Non-pigmented ciliary epithelial cell (primary cell): ENCODE measurements around the gene GAPDHS.

Source experiments
- DNase-seq: peaks from one replicate; pipeline ENCODE4 v3.0.0-alpha.2; 2010; ENCODE audit warnings: low read depth

The GAPDHS gene

GRCh38 chr19:35511337-35511736, 21.9 kb upstream of the GAPDHS start:
- no peak for DNase-seq

- DNase-seq: no peak
These were observed 20.2 kb upstream of the GAPDHS start for GRCh38 chr19:35512831-35513627.

GRCh38 chr19:35513628-35514281, 19.5 kb upstream of the GAPDHS start, which contains the start of gene DMKN:
TSS of gene DMKN (minus strand) at chr19:35513649. CDS start at chr19:35513475, 174 bp downstream.
- DNase-seq: no peak

GRCh38 chr19:35514282-35514809, 18.9 kb upstream of the GAPDHS start:
- no peak for DNase-seq

- no peak for DNase-seq
These were observed 16.9 kb upstream of the GAPDHS start for GRCh38 chr19:35516310-35516709.

- no peak for DNase-seq
These were observed 15.9 kb upstream of the GAPDHS start for GRCh38 chr19:35517342-35517741.

- DNase-seq: peak; percentile 83
These were observed 14.9 kb upstream of the GAPDHS start for GRCh38 chr19:35518313-35518712.

- no peak for DNase-seq
These were observed 14.0 kb upstream of the GAPDHS start for GRCh38 chr19:35519291-35519690.

GRCh38 chr19:35521124-35521743, 12.0 kb upstream of the GAPDHS start:
- no peak for DNase-seq

- no peak for DNase-seq
These were observed 10.4 kb upstream of the GAPDHS start for GRCh38 chr19:35522745-35523327.

- no peak for DNase-seq
These were observed 8.9 kb upstream of the GAPDHS start for GRCh38 chr19:35524181-35524837.

- no peak for DNase-seq
These were observed 7.4 kb upstream of the GAPDHS start for GRCh38 chr19:35525873-35526272.

GRCh38 chr19:35528218-35529038, 4.8 kb upstream of the GAPDHS start, which contains the start of gene SBSN:
TSS of gene SBSN (minus strand) at chr19:35528311. CDS start at chr19:35528281, 30 bp downstream.
- DNase-seq: no peak

- DNase-seq: no peak
These were observed 3.7 kb upstream of the GAPDHS start for GRCh38 chr19:35529241-35530218.

GRCh38 chr19:35531291-35531690, 2.0 kb upstream of the GAPDHS start:
- no peak for DNase-seq

GRCh38 chr19:35533822-35534392, 651 bp downstream of the GAPDHS start:
- DNase-seq: no peak

- DNase-seq: no peak
These were observed 1.7 kb downstream of the GAPDHS start for GRCh38 chr19:35534803-35535480.

- DNase-seq: no peak
These were observed 6.1 kb downstream of the GAPDHS start for GRCh38 chr19:35539314-35539713.

- DNase-seq: no peak
These were observed 6.6 kb downstream of the GAPDHS start for GRCh38 chr19:35539850-35540249.
